ENCODE results near the gene PRDX5.

The PRDX5 gene

GRCh38 chr11:64349404-64349803 lies 31.5 kb downstream of the PRDX5 start:
- no peak for DNase-seq

GRCh38 chr11:64351136-64351631 lies 33.3 kb downstream of the PRDX5 start:
- no peak for DNase-seq

- DNase-seq = no peak
Observed at GRCh38 chr11:64352099-64352994, 34.4 kb downstream of the PRDX5 start.

- no peak for DNase-seq
Observed at GRCh38 chr11:64352995-64353714, 35.2 kb downstream of the PRDX5 start.

- no peak for DNase-seq
Observed at GRCh38 chr11:64353715-64354506, 36.0 kb downstream of the PRDX5 start.

GRCh38 chr11:64355078-64355940 lies 37.4 kb downstream of the PRDX5 start:
- no peak for DNase-seq

GRCh38 chr11:64356498-64357411 lies 38.8 kb downstream of the PRDX5 start:
- no peak for DNase-seq

GRCh38 chr11:64357446-64357845 lies 39.5 kb downstream of the PRDX5 start:
- no peak for DNase-seq

GRCh38 chr11:64357904-64358535 lies 40.1 kb downstream of the PRDX5 start:
- no peak for DNase-seq

GRCh38 chr11:64358536-64358906 lies 40.6 kb downstream of the PRDX5 start:
- no peak for DNase-seq

GRCh38 chr11:64358907-64359711 lies 41.2 kb downstream of the PRDX5 start, which contains the start of gene RPS6KA4:
Gene RPS6KA4, plus strand, starts transcription at chr11:64359162. Its CDS starts 74 bp downstream, at chr11:64359236.
- DNase-seq = no peak

GRCh38 chr11:64359712-64360445 lies 42.0 kb downstream of the PRDX5 start:
- no peak for DNase-seq

- no peak for DNase-seq
Observed at GRCh38 chr11:64360448-64360921, 42.6 kb downstream of the PRDX5 start.

- no peak for DNase-seq
Observed at GRCh38 chr11:64361659-64362058, 43.7 kb downstream of the PRDX5 start.

GRCh38 chr11:64362339-64362738 lies 44.4 kb downstream of the PRDX5 start:
- no peak for DNase-seq

GRCh38 chr11:64364435-64364834 lies 46.5 kb downstream of the PRDX5 start:
- DNase-seq = no peak

GRCh38 chr11:64364911-64365310 lies 47.0 kb downstream of the PRDX5 start:
- no peak for DNase-seq

- DNase-seq = no peak
Observed at GRCh38 chr11:64366751-64367150, 48.8 kb downstream of the PRDX5 start.

All from NCI-H1436 treated with DMSO at 0.1 percent for 48 hours (cell line).